ENCODE measurements around the gene MTTP. TPM values are rescaled to one million over a fixed set of nuclear protein-coding genes. Genes with fewer than 3 reads are reported as not detected.

Gene MTTP
- total and polyA plus RNA-seq, 2 donors (not counting 1 experiment from before 2014, with no cell fraction given): 0.03 TPM; not detected in 1

GRCh38 chr4:99587309-99587708 is 12.7 kb downstream of the MTTP start:
- Histone ChIP-seq H3K27ac (ENCODE audit: low read length in 2 of 2) (no peak overlapping the region), H3K4me1 (ENCODE audit: control insufficient read depth in 2 of 2, insufficient read depth in 2 of 2, low read length in 2 of 2) (no peaks in the 10 kb centered on the region), H4K20me1 (ENCODE audit: control insufficient read depth, insufficient read depth, low read length, poor library complexity, severe bottlenecking) (no peaks in the 10 kb centered on the region), H3K79me2 (ENCODE audit: control insufficient read depth, insufficient read depth, low read length) (no peaks in the 10 kb centered on the region), H2AFZ (ENCODE audit: insufficient read depth, low read depth, low read length, poor library complexity, severe bottlenecking) (no peak overlapping the region), H3K9me3 (ENCODE audit: control extremely low read depth in 1 of 3, control insufficient read depth in 2 of 3, insufficient read depth in 1 of 3, low read length in 2 of 3) (peaks cover 0 to 1% (median 0%) of the 10 kb centered on the region in 3 donors), H3K9ac (ENCODE audit: low read length) (no peak overlapping the region), H3K27me3 (replicated peaks in 1 of 4; ENCODE audit: control extremely low read depth in 1 of 4, control insufficient read depth in 3 of 4, insufficient read depth in 4 of 4, low read length in 3 of 4) (peaks cover 0 to 16% (median 0%) of the 10 kb centered on the region in 4 experiments), H3K4me3 (ENCODE audit: control extremely low read depth in 1 of 5, extremely low read depth in 1 of 5, insufficient read depth in 1 of 5, low read depth in 2 of 5, low read length in 4 of 5) (no peak overlapping the region), H3K4me2 (replicated peaks; ENCODE audit: low read depth, low read length, poor library complexity, severe bottlenecking) (no peak overlapping the region), H3K36me3 (replicated peaks in 1 of 2; ENCODE audit: control extremely low read depth in 1 of 2, control insufficient read depth in 1 of 2, extremely low read depth in 1 of 2, insufficient read depth in 2 of 2, low read length in 1 of 2) (no peaks in the 10 kb centered on the region)
- no peak for DNase-seq
- ChIA-PET POLR2A (no interaction called here), CTCF (no interaction called here)
- Mint-ChIP-seq H3K4me1 (no peaks in the 10 kb centered on the region), H3K27me3 (peaks cover 17% of the 10 kb centered on the region), H3K27ac (no peak overlapping the region), H3K4me3 (no peak overlapping the region), H3K9me3 (ENCODE audit: insufficient read depth) (no peaks in the 10 kb centered on the region)
- intact Hi-C loops (cut with micrococcal nuclease): no loop called here
- TF ChIP-seq CTCF (IDR thresholded peaks at IDR 0.05): no peak
- no peak for TF ChIP-seq EZH2 (IDR thresholded peaks at IDR 0.05; ENCODE audit: borderline replicate concordance, insufficient read depth, low read depth, low read length, poor library complexity, severe bottlenecking)
- ATAC-seq (ENCODE audit: low read depth): no peak

- WGBS (ENCODE audit: insufficient coverage): no CpG with 5 or more reads among the region's 1 CpG
- H3K27ac ChIP-seq (ENCODE audit: low read length in 2 of 2): no peak overlapping the region
- no peaks in the 10 kb centered on the region for H4K20me1 ChIP-seq (ENCODE audit: control insufficient read depth, insufficient read depth, low read length, poor library complexity, severe bottlenecking)
- intact Hi-C loops (cut with micrococcal nuclease): no loop called here
- Mint-ChIP-seq H3K27me3 (peaks cover 13% of the 10 kb centered on the region), H3K9me3 (ENCODE audit: insufficient read depth) (no peaks in the 10 kb centered on the region), H3K4me3 (no peak overlapping the region), H3K27ac (no peak overlapping the region), H3K4me1 (no peaks in the 10 kb centered on the region)
- ATAC-seq (ENCODE audit: low read depth): no peak
- H2AFZ ChIP-seq (ENCODE audit: insufficient read depth, low read depth, low read length, poor library complexity, severe bottlenecking): no peak overlapping the region
- H3K79me2 ChIP-seq (ENCODE audit: control insufficient read depth, insufficient read depth, low read length): no peaks in the 10 kb centered on the region
- no peak overlapping the region for H3K9ac ChIP-seq (ENCODE audit: low read length)
- TF ChIP-seq CTCF (IDR thresholded peaks at IDR 0.05): no peak
- TF ChIP-seq EZH2 (IDR thresholded peaks at IDR 0.05; ENCODE audit: borderline replicate concordance, insufficient read depth, low read depth, low read length, poor library complexity, severe bottlenecking): no peak
- H3K4me3 ChIP-seq (ENCODE audit: control extremely low read depth in 1 of 5, extremely low read depth in 1 of 5, insufficient read depth in 1 of 5, low read depth in 2 of 5, low read length in 4 of 5): no peak overlapping the region
- peaks cover 0 to 11% (median 0%) of the 10 kb centered on the region in 4 experiments for H3K27me3 ChIP-seq (replicated peaks in 1 of 4; ENCODE audit: control extremely low read depth in 1 of 4, control insufficient read depth in 3 of 4, insufficient read depth in 4 of 4, low read length in 3 of 4)
- ChIA-PET POLR2A (no interaction called here), CTCF (no interaction called here)
- peaks cover 0 to under 1% (median 0%) of the 10 kb centered on the region in 3 donors for H3K9me3 ChIP-seq (ENCODE audit: control extremely low read depth in 1 of 3, control insufficient read depth in 2 of 3, insufficient read depth in 1 of 3, low read length in 2 of 3)
- no peaks in the 10 kb centered on the region for H3K4me1 ChIP-seq (ENCODE audit: control insufficient read depth in 2 of 2, insufficient read depth in 2 of 2, low read length in 2 of 2)
- no peaks in the 10 kb centered on the region for H3K36me3 ChIP-seq (replicated peaks in 1 of 2; ENCODE audit: control extremely low read depth in 1 of 2, control insufficient read depth in 1 of 2, extremely low read depth in 1 of 2, insufficient read depth in 2 of 2, low read length in 1 of 2)
- no peak for DNase-seq
- H3K4me2 ChIP-seq (replicated peaks; ENCODE audit: low read depth, low read length, poor library complexity, severe bottlenecking): no peak overlapping the region
Measured at GRCh38 chr4:99587803-99588202, 13.2 kb downstream of the MTTP start.
